Activated T-helper 1 cell treated with anti-CD3 and anti-CD28 coated beads, Interleukin-12 subunit alpha, Interleukin-12 subunit beta, Interleukin-2, Interleukin-4 antibody, amounts not matched to agents 30 ng/mL and 10 ng/mL and 1 ng/mL, durations not matched to agents 14 hours and 24 hours and 36 hours (primary cell): ENCODE data around the gene SMAD4. TPM values are rescaled to one million over a fixed set of nuclear protein-coding genes. Genes with fewer than 3 reads are reported as not detected.
"Not testable (repeated sequence)": the region's sequence is repeated elsewhere in the genome, so short reads cannot be mapped to it uniquely, and the experiment has no call there.

Experiments
- DNase-seq: peaks from one replicate; pipeline ENCODE4 v3.0.0; 2021; ENCODE audit warnings: low spot score
- H3K27ac Mint-ChIP-seq: one replicate; pipeline ENCODE4 v1.8.0; 2021; ENCODE audit warnings: mild to moderate bottlenecking, mixed read lengths
- H3K27me3 Mint-ChIP-seq: one replicate; pipeline ENCODE4 v1.8.0; 2022; ENCODE audit warnings: mild to moderate bottlenecking, moderate library complexity, mixed read lengths; ENCODE audit not compliant: insufficient read depth
- H3K36me3 Mint-ChIP-seq: one replicate; pipeline ENCODE4 v1.8.0; 2021; ENCODE audit warnings: low read depth, mixed read lengths
- H3K4me1 Mint-ChIP-seq: one replicate; pipeline ENCODE4 v1.8.0; 2021; ENCODE audit warnings: low read depth, mixed read lengths
- H3K4me3 Mint-ChIP-seq: one replicate; pipeline ENCODE4 v1.8.0; 2021; ENCODE audit warnings: mild to moderate bottlenecking, moderate library complexity, mixed read lengths
- H3K9me3 Mint-ChIP-seq: one replicate; pipeline ENCODE4 v1.8.0; 2021; ENCODE audit warnings: mixed read lengths
- intact Hi-C: fragments of 100-400 bp; cut with micrococcal nuclease; formaldehyde crosslinking; loops from one replicate; pipeline ENCODE4 v1.15.1; 2024
- total RNA-seq: library from RNA; stranded (reverse); gene quantifications from 2 replicates; pipeline ENCODE4 v1.2.3, GENCODE V29; 2022

Gene SMAD4
- total RNA-seq, 1 donor from 2014 or later: 84.4 TPM

DNA sequence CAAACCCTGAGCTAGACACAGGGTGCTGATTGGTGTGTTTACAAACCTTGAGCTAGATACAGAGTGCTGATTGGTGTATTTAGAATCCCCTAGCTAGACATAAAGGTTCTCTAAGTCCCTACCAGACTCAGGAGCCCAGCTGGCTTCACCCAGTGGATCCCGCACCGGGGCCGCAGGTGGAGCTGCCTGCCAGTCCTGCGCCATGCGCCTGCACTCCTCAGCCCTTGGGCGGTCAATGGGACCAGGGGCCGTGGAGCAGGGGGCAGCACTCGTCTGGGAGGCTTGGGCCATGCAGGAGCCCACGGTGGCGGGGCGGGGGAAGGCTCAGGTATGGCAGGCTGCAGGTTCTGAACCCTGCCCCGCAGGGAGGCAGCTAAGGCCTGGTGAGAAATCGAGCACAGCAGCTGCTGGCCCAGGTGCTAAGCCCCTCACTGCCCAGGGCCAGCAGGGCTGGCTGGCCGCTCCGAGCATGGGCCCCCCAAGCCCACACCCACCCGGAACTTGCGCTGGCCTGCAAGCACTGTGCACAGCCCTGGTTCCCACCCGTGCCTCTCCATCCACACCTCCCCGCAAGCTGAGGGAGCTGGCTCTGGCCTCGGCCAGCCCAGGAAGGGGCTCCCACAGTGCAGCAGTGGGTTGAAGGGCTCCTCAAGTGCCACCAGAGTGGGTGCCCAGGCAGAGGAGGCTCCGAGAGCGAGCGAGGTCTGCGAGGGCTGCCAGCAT is 81.8 kb downstream of the SMAD4 start:
- H3K27me3 Mint-ChIP-seq, H3K27ac Mint-ChIP-seq, H3K4me3 Mint-ChIP-seq, H3K9me3 Mint-ChIP-seq, DNase-seq, H3K36me3 Mint-ChIP-seq: not testable (repeated sequence)
- H3K4me1 Mint-ChIP-seq: peaks cover 22% of the 10 kb centered on the region
- intact Hi-C loops: loop anchor here (2.0 to 5.0 kb wide), 2 partner anchors 61 to 85 kb away; partner anchors contain the start of gene MEX3C

DNA sequence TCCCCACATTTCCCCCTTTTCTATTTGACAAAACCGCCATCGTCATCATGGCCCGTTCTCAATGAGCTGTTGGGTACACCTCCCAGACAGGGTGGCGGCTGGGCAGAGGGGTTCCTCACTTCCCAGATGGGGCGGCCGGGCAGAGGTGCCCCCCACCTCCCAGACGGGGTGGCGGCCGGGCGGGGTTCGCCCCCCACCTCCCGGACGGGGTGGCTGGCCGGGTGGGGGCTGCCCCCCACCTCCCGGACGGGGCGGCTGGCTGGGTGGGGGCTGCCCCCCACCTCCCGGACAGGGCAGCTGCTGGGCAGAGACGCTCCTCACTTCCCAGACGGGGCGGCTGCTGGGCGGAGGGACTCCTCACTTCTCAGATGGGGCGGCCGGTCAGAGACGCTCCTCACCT is 87.0 kb downstream of the SMAD4 start:
- intact Hi-C loops, H3K4me3 Mint-ChIP-seq, H3K27ac Mint-ChIP-seq, H3K36me3 Mint-ChIP-seq, H3K27me3 Mint-ChIP-seq, H3K4me1 Mint-ChIP-seq, DNase-seq: not testable (repeated sequence)
- peaks cover 11% of the 10 kb centered on the region for H3K9me3 Mint-ChIP-seq

DNA sequence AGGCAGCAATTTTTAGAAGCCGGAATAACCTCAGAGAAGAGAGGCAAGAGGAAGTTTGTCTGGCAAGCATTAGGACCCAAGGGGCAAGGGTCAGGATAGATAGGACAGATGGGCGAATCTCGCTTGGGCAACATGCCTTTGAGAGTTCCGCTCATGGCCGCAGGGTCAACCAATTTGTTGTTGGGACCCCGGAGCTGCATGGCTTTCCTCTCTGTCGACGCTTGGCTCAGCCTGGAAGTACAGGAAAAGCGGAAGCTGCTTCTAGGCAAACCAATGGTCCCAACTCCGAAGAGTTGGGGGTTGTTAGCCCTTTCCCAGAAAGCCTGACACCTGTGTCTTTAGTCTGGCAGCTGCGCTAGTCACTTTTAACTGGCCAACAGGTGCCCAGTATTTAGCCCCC is 89.5 kb downstream of the SMAD4 start:
- intact Hi-C loops, DNase-seq, H3K27me3 Mint-ChIP-seq, H3K36me3 Mint-ChIP-seq, H3K4me1 Mint-ChIP-seq, H3K27ac Mint-ChIP-seq, H3K4me3 Mint-ChIP-seq: not testable (repeated sequence)
- peaks cover 11% of the 10 kb centered on the region for H3K9me3 Mint-ChIP-seq

DNA sequence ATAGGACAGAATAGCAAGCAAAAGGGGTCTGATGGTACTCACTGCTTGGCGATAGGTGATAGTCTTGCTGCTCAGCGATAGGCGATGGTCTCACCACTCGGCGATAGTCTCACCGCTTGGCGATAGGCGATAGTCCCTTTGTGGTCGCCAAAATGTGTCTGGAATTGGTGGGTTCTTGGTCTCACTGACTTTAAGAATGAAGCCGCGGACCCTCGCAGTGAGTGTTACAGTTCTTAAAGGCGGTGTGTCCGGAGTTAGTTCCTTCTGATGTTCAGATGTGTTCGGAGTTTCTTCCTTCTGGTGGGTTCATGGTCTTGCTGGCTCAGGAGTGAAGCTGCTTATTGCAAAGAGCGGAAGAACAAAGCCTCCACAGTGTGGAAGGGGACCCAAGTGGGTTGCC is 90.0 kb downstream of the SMAD4 start:
- H3K4me3 Mint-ChIP-seq, H3K27ac Mint-ChIP-seq, H3K27me3 Mint-ChIP-seq, H3K36me3 Mint-ChIP-seq, DNase-seq, intact Hi-C loops, H3K4me1 Mint-ChIP-seq: not testable (repeated sequence)
- peaks cover 11% of the 10 kb centered on the region for H3K9me3 Mint-ChIP-seq

DNA sequence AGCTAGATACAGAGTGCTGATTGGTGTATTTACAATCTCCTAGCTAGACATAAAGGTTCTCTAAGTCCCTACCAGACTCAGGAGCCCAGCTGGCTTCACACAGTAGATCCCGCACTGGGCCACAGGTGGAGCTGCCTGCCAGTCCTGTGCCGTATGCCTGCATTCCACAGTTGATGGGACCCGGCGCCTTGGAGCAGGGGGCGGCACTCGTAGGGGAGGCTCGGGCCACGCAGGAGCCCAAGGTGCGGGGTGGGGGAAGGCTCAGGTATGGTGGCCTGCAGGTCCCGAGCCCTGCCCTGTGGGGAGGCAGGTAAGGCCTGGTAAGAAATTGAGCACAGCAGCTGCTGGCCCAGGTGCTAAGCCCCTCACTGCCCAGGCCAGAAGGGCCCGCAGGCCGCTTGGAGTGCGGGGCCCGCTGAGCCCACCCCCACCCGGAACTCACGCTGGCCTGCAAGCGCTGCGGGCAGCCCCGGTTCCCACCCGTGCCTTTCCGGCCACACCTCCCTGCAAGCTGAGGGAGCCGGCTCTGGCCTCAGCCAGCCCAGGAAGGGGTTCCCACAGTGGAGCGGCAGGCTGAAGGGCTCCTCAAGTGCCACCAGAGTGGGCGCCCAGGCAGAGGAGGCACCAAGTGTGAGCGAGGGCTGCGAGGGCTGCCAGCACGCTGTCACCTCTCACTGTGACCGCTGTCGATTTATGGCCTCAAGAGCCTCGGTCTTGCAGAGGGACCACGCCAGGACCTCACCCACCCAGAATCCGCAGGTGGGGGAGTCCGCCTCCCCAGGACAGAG is 91.0 kb downstream of the SMAD4 start:
- Mint-ChIP-seq H3K27me3 (peaks cover 1% of the 10 kb centered on the region), H3K27ac (no peak overlapping the region), H3K9me3 (peaks cover 11% of the 10 kb centered on the region), H3K4me3 (no peak overlapping the region), H3K36me3 (peaks cover 2% of the 10 kb centered on the region), H3K4me1 (no peaks in the 10 kb centered on the region)
- no peak for DNase-seq
- intact Hi-C loops: no loop called here

DNA sequence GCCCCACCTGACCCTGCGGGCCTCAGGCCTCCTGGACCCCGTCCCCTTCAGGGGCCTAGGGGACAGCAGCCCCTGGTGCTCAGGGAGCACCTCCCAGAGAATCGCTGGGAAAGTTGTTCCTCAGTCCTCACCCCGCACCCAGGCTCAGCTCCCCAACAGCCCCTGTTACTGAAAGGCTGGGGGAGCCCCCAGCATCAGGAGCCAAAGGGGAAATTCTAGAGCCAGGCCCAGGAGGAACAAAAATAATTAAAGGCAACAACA is 91.5 kb downstream of the SMAD4 start:
- H3K36me3 Mint-ChIP-seq: peaks cover 2% of the 10 kb centered on the region
- H3K27ac Mint-ChIP-seq: no peak overlapping the region
- DNase-seq: no peak
- H3K4me1 Mint-ChIP-seq: no peaks in the 10 kb centered on the region
- H3K4me3 Mint-ChIP-seq: no peak overlapping the region
- H3K9me3 Mint-ChIP-seq: peaks cover 11% of the 10 kb centered on the region
- intact Hi-C loops: no loop called here
- H3K27me3 Mint-ChIP-seq: peaks cover 1% of the 10 kb centered on the region

DNA sequence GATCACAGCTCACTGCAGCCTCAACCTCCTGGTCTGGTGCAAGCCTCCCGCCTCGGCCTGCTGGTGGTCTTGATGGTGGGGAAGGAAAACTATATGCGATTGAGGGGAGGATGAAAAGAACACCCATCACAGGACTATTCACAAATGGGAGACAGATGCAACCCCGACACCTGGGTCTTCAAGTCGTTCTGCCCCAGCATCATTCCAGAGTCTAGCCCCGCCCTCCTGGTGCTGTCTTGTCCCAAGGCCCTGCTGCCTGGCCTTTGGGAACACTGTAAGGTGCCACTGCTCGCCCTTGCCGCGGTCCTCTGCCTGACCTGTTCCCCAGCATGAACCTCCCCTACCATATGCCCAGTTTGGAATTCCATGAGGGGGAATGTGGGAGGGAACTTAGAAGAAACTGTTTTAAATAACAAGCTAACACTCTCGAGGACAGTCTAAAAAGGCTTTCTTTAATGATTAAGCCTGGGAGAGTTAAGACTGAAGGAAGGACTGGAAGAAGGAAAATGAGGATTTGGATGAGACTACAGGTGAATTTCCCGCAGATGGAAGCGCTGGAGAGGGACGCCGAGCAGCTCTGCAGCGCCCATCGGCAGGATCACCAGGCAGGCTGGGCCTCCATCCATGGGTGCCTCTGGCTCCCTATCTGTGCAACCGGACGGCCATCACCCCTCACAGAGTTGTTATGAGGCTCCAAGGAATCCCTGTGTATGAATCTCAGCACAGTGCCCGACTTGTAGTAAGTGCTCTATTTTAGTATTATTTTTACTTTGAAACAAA is 92.4 kb downstream of the SMAD4 start:
- Mint-ChIP-seq H3K4me3 (no peak overlapping the region), H3K9me3 (peaks cover 9% of the 10 kb centered on the region), H3K4me1 (no peaks in the 10 kb centered on the region), H3K27ac (no peak overlapping the region), H3K27me3 (peaks cover 1% of the 10 kb centered on the region), H3K36me3 (peaks cover 2% of the 10 kb centered on the region)
- DNase-seq: no peak
- intact Hi-C loops: no loop called here

DNA sequence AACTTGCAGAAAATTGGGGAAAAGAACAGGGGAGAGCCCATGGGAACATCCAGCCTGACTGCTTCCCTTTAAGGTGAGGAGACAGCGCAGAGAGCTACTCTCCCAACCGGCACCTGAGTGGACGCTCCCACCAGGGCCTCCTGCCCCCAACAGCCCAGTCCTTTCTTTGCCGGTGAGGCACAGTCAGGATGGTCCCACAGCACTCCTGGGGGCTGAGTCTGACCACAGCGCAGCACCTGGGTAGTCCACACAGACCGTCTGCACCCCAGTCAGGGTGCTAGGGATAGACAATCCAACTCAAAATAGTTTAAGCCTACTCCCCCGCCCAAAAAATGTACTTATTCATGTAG is 93.0 kb downstream of the SMAD4 start:
- Mint-ChIP-seq H3K36me3 (peaks cover 2% of the 10 kb centered on the region), H3K27ac (no peak overlapping the region), H3K4me3 (no peak overlapping the region), H3K9me3 (peaks cover 4% of the 10 kb centered on the region), H3K4me1 (no peaks in the 10 kb centered on the region), H3K27me3 (no peaks in the 10 kb centered on the region)
- DNase-seq: no peak
- intact Hi-C loops: no loop called here

DNA sequence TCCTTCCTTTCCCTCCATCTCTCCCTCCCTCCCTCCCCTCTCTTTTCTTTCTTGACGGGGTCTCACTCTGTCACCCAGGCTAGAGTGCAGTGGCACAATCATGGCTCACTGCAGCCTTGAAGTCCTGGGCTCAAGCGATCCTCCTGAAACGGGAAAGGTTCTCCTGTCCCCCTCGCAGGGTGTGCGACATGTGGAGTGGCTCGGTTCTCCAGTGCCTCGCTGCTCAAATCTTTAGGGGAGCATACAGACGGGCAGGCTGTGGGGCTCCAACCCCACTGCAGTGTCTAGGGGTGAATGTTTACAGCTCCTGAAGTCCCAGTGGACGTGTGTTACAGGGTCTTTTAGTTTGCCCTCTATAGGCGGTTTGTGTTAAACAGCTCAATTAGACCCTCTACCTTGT is 93.5 kb downstream of the SMAD4 start:
- H3K27me3 Mint-ChIP-seq: no peaks in the 10 kb centered on the region
- DNase-seq: no peak
- H3K4me3 Mint-ChIP-seq: no peak overlapping the region
- no peak overlapping the region for H3K27ac Mint-ChIP-seq
- H3K9me3 Mint-ChIP-seq: no peaks in the 10 kb centered on the region
- no peaks in the 10 kb centered on the region for H3K4me1 Mint-ChIP-seq
- no peaks in the 10 kb centered on the region for H3K36me3 Mint-ChIP-seq
- intact Hi-C loops: no loop called here

DNA sequence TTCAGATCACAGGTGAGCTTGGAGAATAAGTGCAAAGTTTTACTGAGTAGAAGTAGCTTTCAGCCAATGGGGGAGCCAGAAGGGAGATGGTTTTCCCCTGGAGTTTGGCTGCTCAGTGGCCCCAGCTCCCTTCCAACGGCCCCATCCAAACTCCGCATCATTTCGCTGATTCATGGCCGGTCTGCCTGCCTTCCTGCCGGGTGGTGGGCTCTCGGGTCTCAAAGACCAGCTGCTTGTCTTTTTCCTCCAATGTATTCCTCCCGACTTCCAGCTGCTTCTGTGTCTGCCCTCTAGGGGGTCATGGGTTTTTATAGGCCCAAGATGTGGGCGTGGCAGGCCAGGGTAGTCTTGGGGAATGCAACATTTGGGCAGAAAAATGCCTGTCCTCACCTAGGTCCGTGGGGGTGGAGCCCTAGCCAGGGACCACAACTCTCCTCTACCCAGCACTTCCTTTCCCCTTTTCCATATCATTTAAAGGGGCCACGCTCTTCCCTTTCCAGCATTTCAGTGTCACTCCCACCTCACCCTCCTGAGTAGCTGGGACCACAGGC is 94.0 kb downstream of the SMAD4 start:
- no peaks in the 10 kb centered on the region for H3K9me3 Mint-ChIP-seq
- intact Hi-C loops: no loop called here
- H3K4me1 Mint-ChIP-seq: no peaks in the 10 kb centered on the region
- H3K27ac Mint-ChIP-seq: no peak overlapping the region
- no peaks in the 10 kb centered on the region for H3K36me3 Mint-ChIP-seq
- H3K27me3 Mint-ChIP-seq: no peaks in the 10 kb centered on the region
- no peak overlapping the region for H3K4me3 Mint-ChIP-seq
- no peak for DNase-seq

DNA sequence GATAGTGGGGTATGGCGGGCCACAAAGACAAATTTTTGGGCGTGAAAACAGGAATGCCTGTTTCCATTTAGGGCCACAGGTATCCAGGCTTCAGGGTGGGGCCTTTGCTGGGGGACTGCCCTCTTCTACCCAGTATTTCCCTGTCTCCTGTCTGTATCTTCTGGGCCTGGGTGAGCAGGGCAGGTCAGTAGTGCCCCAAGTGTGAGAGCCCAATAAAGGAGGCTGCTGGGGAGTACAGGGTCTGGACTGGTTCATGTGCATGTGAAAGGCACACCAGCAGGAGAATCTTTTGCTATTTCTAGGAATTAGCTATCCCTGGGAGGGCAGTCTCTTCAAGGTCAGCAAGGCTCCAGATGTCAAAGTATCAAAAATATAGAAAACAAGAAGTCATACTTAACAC is 96.0 kb downstream of the SMAD4 start:
- no peaks in the 10 kb centered on the region for H3K9me3 Mint-ChIP-seq
- intact Hi-C loops: no loop called here
- no peaks in the 10 kb centered on the region for H3K27me3 Mint-ChIP-seq
- no peaks in the 10 kb centered on the region for H3K36me3 Mint-ChIP-seq
- DNase-seq: no peak
- H3K4me3 Mint-ChIP-seq: no peak overlapping the region
- no peak overlapping the region for H3K27ac Mint-ChIP-seq
- no peaks in the 10 kb centered on the region for H3K4me1 Mint-ChIP-seq

DNA sequence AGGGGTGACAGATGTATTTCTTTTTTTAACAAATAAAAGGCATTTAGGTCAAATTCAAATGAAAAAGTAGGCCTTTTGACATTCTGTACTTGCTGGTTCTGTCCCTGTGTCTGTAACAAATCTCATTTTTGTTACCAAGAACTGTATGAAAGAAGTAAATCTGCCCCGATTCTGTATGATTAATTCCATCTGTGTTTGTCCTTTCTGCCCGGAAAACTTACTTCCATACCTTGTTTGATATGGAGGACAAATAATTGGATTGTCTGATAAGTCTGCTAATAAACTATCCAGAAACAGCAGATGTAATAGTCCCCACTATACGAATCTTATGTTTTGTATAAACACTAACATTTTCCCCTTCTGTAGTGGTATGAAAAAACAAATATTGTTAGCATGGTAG is 97.7 kb downstream of the SMAD4 start:
- Mint-ChIP-seq H3K27ac (no peak overlapping the region), H3K27me3 (no peaks in the 10 kb centered on the region), H3K9me3 (peaks cover 7% of the 10 kb centered on the region), H3K4me1 (no peaks in the 10 kb centered on the region), H3K36me3 (no peaks in the 10 kb centered on the region), H3K4me3 (no peak overlapping the region)
- intact Hi-C loops: no loop called here
- no peak for DNase-seq

DNA sequence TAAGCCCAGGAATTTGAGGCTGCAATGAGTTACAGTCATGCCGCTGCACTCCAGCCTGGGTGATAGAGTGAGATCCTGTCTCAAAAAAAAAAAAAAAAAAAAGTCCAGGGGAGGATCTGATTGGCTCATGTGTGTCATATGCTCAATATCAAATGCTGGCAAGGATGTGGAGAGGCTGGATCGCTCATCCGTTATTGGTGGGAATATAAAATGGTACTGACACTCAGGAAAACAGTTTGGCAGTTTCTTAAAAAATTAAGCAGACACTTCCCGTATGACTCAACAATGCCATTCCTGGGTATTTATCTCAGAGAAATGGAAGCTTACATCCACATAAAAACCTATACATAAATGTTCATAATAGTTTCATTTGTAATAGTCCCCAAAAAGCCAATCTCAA is 98.5 kb downstream of the SMAD4 start:
- Mint-ChIP-seq H3K9me3 (peaks cover 7% of the 10 kb centered on the region), H3K27me3 (no peaks in the 10 kb centered on the region), H3K36me3 (no peaks in the 10 kb centered on the region), H3K4me1 (no peaks in the 10 kb centered on the region), H3K27ac (no peak overlapping the region), H3K4me3 (no peak overlapping the region)
- intact Hi-C loops: no loop called here
- DNase-seq: no peak
